NCI-H524 (cell line): ENCODE measurements around the gene LMCD1.
A peak's percentile ranks its signal among the peaks of the same experiment; 100 is the strongest.

Source experiments
- DNase-seq, 2 experiments: peaks; one replicate each; lab custom pipeline; 2025; lab: John Stamatoyannopoulos, UW

Gene LMCD1

GRCh38 chr3:8484409-8485140, 17.0 kb upstream of the LMCD1 start:
- DNase-seq: no peak

GRCh38 chr3:8485141-8485870, 16.3 kb upstream of the LMCD1 start:
- DNase-seq: no peak

- DNase-seq: no peak
These were observed 15.7 kb upstream of the LMCD1 start for GRCh38 chr3:8485943-8486342.

GRCh38 chr3:8486434-8486833, 15.2 kb upstream of the LMCD1 start:
- DNase-seq: no peak

GRCh38 chr3:8486936-8487335, 14.7 kb upstream of the LMCD1 start:
- DNase-seq: no peak

GRCh38 chr3:8488411-8488810, 13.2 kb upstream of the LMCD1 start:
- DNase-seq: no peak

- DNase-seq: no peak
These were observed 12.7 kb upstream of the LMCD1 start for GRCh38 chr3:8488877-8489276.

- DNase-seq: no peak
These were observed 12.3 kb upstream of the LMCD1 start for GRCh38 chr3:8489278-8489792.

GRCh38 chr3:8490079-8490552, 11.5 kb upstream of the LMCD1 start:
- DNase-seq: peak in 1 of 2 experiments; percentile 3

GRCh38 chr3:8491271-8492144, 10.1 kb upstream of the LMCD1 start:
- DNase-seq: no peak

GRCh38 chr3:8492744-8493511, 8.7 kb upstream of the LMCD1 start:
- no peak for DNase-seq

GRCh38 chr3:8493744-8494143, 7.9 kb upstream of the LMCD1 start:
- DNase-seq: no peak

GRCh38 chr3:8494327-8494726, 7.3 kb upstream of the LMCD1 start:
- no peak for DNase-seq

GRCh38 chr3:8497582-8497981, 4.0 kb upstream of the LMCD1 start:
- no peak for DNase-seq

GRCh38 chr3:8499181-8499611, 2.4 kb upstream of the LMCD1 start:
- no peak for DNase-seq

GRCh38 chr3:8500319-8500988, 1.2 kb upstream of the LMCD1 start:
- no peak for DNase-seq

GRCh38 chr3:8500989-8501370, 643 bp upstream of the LMCD1 start:
- DNase-seq: no peak

GRCh38 chr3:8503461-8503860, 1.8 kb downstream of the LMCD1 start:
- no peak for DNase-seq

GRCh38 chr3:8503871-8504610, 2.4 kb downstream of the LMCD1 start:
- DNase-seq: no peak

GRCh38 chr3:8504611-8504973, 3.0 kb downstream of the LMCD1 start:
- DNase-seq: no peak
